Tibial nerve (tissue), 4 donors: Measurements from ENCODE around the gene CYBA. TPM values are rescaled to one million over a fixed set of nuclear protein-coding genes. Genes with fewer than 3 reads are reported as not detected.
A peak's percentile ranks its signal among the peaks of the same experiment; 100 is the strongest.

Source experiments
- DNase-seq, 2 donors: peaks; one replicate each; pipeline ENCODE4 v3.0.0-alpha.2; 2019; ENCODE audit warnings: low spot score in 2 of 2
- H3K27ac ChIP-seq, 4 donors: fragments of 200-600 bp; sonication (generic) in 3 of 4; one replicate each; pipeline ENCODE4 v1.5.1; 2017 to 2019; ENCODE audit warnings: mild to moderate bottlenecking in 1 of 4
- H3K27me3 ChIP-seq, 2 donors: fragments of 200-600 bp; sonication (generic) in 1 of 2; one replicate each; pipeline versions ENCODE4 v1.5.1 to v1.6.0; 2017 to 2019
- H3K36me3 ChIP-seq, 3 donors: fragments of 200-600 bp; sonication (generic); one replicate each; pipeline ENCODE4 v1.5.1; 2018 to 2019
- H3K4me1 ChIP-seq, 4 donors: fragments of 200-600 bp; sonication (generic) in 3 of 4; one replicate each; pipeline ENCODE4 v1.5.1; 2017 to 2019
- H3K4me3 ChIP-seq, 4 donors: fragments of 200-600 bp; sonication (generic) in 3 of 4; one replicate each; pipeline ENCODE4 v1.5.1; 2017 to 2019; ENCODE audit warnings: mild to moderate bottlenecking in 1 of 4, moderate library complexity in 1 of 4
- H3K9me3 ChIP-seq, 4 donors: fragments of 200-600 bp; sonication (generic) in 3 of 4; one replicate each; pipeline ENCODE4 v1.5.1; 2017 to 2019
- CTCF ChIP-seq, 5 experiments: fragments of 200-600 bp in 3 of 5; fragments of 450-650 bp in 2 of 5; sonication (generic) in 3 of 5; IDR thresholded peaks; one replicate each; pipeline ENCODE4 v1.5.1; 2016 to 2019; ENCODE audit warnings: antibody characterized with exemption in 5 of 5, mild to moderate bottlenecking in 3 of 5, moderate library complexity in 2 of 5
- EP300 ChIP-seq, 2 donors: sonication (generic); formaldehyde crosslinking; IDR thresholded peaks; one replicate each; pipeline ENCODE4 v1.6.1; 2017; ENCODE audit warnings: antibody characterized with exemption in 2 of 2, mild to moderate bottlenecking in 1 of 2
- POLR2A ChIP-seq, 2 donors: fragments of 450-650 bp; IDR thresholded peaks; one replicate each; pipeline ENCODE4 v1.6.1; 2017; ENCODE audit warnings: antibody characterized with exemption in 2 of 2, mild to moderate bottlenecking in 2 of 2, moderate library complexity in 2 of 2
- WGBS, 2 donors: methylation state at CpG; one replicate each; pipeline ENCODE4 v1.1.5; 2018; 5-methylcytosine and 5-hydroxymethylcytosine counted together
- total RNA-seq, 4 donors: library from RNA; depleted of rRNA; stranded (reverse); fragments of >200 nt; gene quantifications; one replicate each; pipeline ENCODE4 v1.1.0, GENCODE V29; 2016

CYBA gene
- total RNA-seq, 4 donors from 2014 or later, result 86.3 to 199 (median 121) TPM

GRCh38 chr16:88688013-88688778 is 37.3 kb upstream of the CYBA start:
- H3K27ac ChIP-seq, result no peak overlapping the region
- no peaks in the 10 kb centered on the region for H3K9me3 ChIP-seq
- 53% methylated on average over 21 to 28 of the region's 28 CpGs for WGBS, 2 donors
- no peak for TF ChIP-seq EP300 (IDR thresholded peaks at IDR 0.05)
- TF ChIP-seq POLR2A (IDR thresholded peaks at IDR 0.05), result no peak
- TF ChIP-seq CTCF (IDR thresholded peaks at IDR 0.05), result no peak
- H3K4me1 ChIP-seq, result peaks cover 0 to 28% (median 18%) of the 10 kb centered on the region in 4 donors
- H3K27me3 ChIP-seq, result peaks cover 0 to 79% of the 10 kb centered on the region in 2 donors
- DNase-seq, result no peak
- no peaks in the 10 kb centered on the region for H3K36me3 ChIP-seq
- no peak overlapping the region for H3K4me3 ChIP-seq

- Histone ChIP-seq H3K4me1 (peaks cover 0 to 25% (median 17%) of the 10 kb centered on the region in 4 donors), H3K36me3 (no peaks in the 10 kb centered on the region), H3K27ac (peak overlapping the region in 1 of 4 donors; percentile 72), H3K4me3 (no peak overlapping the region), H3K27me3 (peaks cover 0 to 84% of the 10 kb centered on the region in 2 donors), H3K9me3 (no peaks in the 10 kb centered on the region)
- no peak for DNase-seq
- WGBS, 2 donors, result 66 to 72% methylated on average over 3 of the region's 3 CpGs
- no peak for TF ChIP-seq POLR2A (IDR thresholded peaks at IDR 0.05)
- TF ChIP-seq CTCF (IDR thresholded peaks at IDR 0.05), result no peak
- TF ChIP-seq EP300 (IDR thresholded peaks at IDR 0.05), result no peak
These were observed 36.8 kb upstream of the CYBA start for GRCh38 chr16:88687676-88688012.

GRCh38 chr16:88687254-88687576 is 36.4 kb upstream of the CYBA start:
- DNase-seq, result no peak
- peak overlapping the region in 2 of 4 donors; percentile 63 to 72 for H3K27ac ChIP-seq
- no peak overlapping the region for H3K4me3 ChIP-seq
- H3K9me3 ChIP-seq, result no peaks in the 10 kb centered on the region
- peaks cover 0 to 26% (median 17%) of the 10 kb centered on the region in 4 donors for H3K4me1 ChIP-seq
- TF ChIP-seq CTCF (IDR thresholded peaks at IDR 0.05) (no peak), POLR2A (IDR thresholded peaks at IDR 0.05) (no peak), EP300 (IDR thresholded peaks at IDR 0.05) (no peak)
- peaks cover 0 to 87% of the 10 kb centered on the region in 2 donors for H3K27me3 ChIP-seq
- no peaks in the 10 kb centered on the region for H3K36me3 ChIP-seq
- WGBS, 2 donors, result 37 to 45% methylated on average over 7 of the region's 10 CpGs

GRCh38 chr16:88686439-88687253 is 35.8 kb upstream of the CYBA start, which contains the start of gene SNAI3:
Gene SNAI3 (minus strand): TSS chr16:88686507. CDS start chr16:88686406, 101 bp downstream.
- peak within 1 kb of the TSS; percentile 29 to 70 (median 48) for H3K4me3 ChIP-seq
- peak; percentile 44 to 62 for DNase-seq
- no peaks in the 10 kb centered on the region for H3K36me3 ChIP-seq
- H3K4me1 ChIP-seq, result peaks cover 0 to 32% (median 19%) of the 10 kb centered on the region in 4 donors
- peaks cover 0 to 87% of the 10 kb centered on the region in 2 donors for H3K27me3 ChIP-seq
- WGBS, 2 donors, result 5 to 12% methylated on average over 11 to 40 of the region's 65 CpGs
- peak within 1 kb of the TSS; percentile 20 to 78 (median 68) for H3K27ac ChIP-seq
- TF ChIP-seq EP300 (IDR thresholded peaks at IDR 0.05), result peak in 1 of 2 donors; percentile 48
- peak in 1 of 2 donors; percentile 23 for TF ChIP-seq POLR2A (IDR thresholded peaks at IDR 0.05)
- TF ChIP-seq CTCF (IDR thresholded peaks at IDR 0.05), result peak in 1 of 5 experiments; percentile 7
- H3K9me3 ChIP-seq, result no peaks in the 10 kb centered on the region
